CD4-positive, alpha-beta T cell treated with Interleukin-4 for 4 hours (primary cell): ENCODE measurements around the gene RELT.

ENCODE experiments used
- DNase-seq: peaks from one replicate; pipeline ENCODE4 v3.0.0-alpha.2; 2020

RELT gene

GRCh38 chr11:73376803-73377629, 817 bp downstream of the RELT start:
- peak; percentile 74 for DNase-seq

- DNase-seq, result no peak
These were observed 3.1 kb downstream of the RELT start for GRCh38 chr11:73379189-73379880.

- no peak for DNase-seq
These were observed 4.1 kb downstream of the RELT start for GRCh38 chr11:73380331-73380730.

GRCh38 chr11:73380897-73381410, 4.8 kb downstream of the RELT start:
- DNase-seq, result no peak

GRCh38 chr11:73381589-73381988, 5.4 kb downstream of the RELT start:
- DNase-seq, result no peak

GRCh38 chr11:73382183-73382582, 6.0 kb downstream of the RELT start:
- no peak for DNase-seq

GRCh38 chr11:73382747-73383146, 6.5 kb downstream of the RELT start:
- no peak for DNase-seq

- no peak for DNase-seq
These were observed 7.3 kb downstream of the RELT start for GRCh38 chr11:73383249-73384124.

- DNase-seq, result no peak
These were observed 7.9 kb downstream of the RELT start for GRCh38 chr11:73384125-73384441.

GRCh38 chr11:73384531-73384871, 8.3 kb downstream of the RELT start:
- DNase-seq, result no peak

- DNase-seq, result peak; percentile 34
These were observed 8.9 kb downstream of the RELT start for GRCh38 chr11:73384872-73385689.

GRCh38 chr11:73386016-73386415, 9.8 kb downstream of the RELT start:
- DNase-seq, result no peak

- no peak for DNase-seq
These were observed 10.3 kb downstream of the RELT start for GRCh38 chr11:73386546-73386945.

GRCh38 chr11:73387594-73388264, 11.5 kb downstream of the RELT start:
- DNase-seq, result no peak

GRCh38 chr11:73388265-73389133, 12.3 kb downstream of the RELT start:
- DNase-seq, result no peak

- DNase-seq, result no peak
These were observed 12.9 kb downstream of the RELT start for GRCh38 chr11:73389134-73389525.

GRCh38 chr11:73389916-73390315, 13.7 kb downstream of the RELT start:
- DNase-seq, result no peak

- no peak for DNase-seq
These were observed 14.7 kb downstream of the RELT start for GRCh38 chr11:73390601-73391565.

- DNase-seq, result no peak
These were observed 15.5 kb downstream of the RELT start for GRCh38 chr11:73391665-73392064.
